Esophagus squamous epithelium (tissue), 4 donors: ENCODE data around the gene RGR.

Source experiments
- CTCF ChIP-seq, 6 experiments: fragments of 450-650 bp in 4 of 6; fragments of 200-600 bp in 2 of 6; sonication (generic) in 2 of 6; IDR thresholded peaks; one replicate each; pipeline ENCODE4 v1.5.1; 2016 to 2019; ENCODE audit warnings: antibody characterized with exemption in 6 of 6, mild to moderate bottlenecking in 4 of 6, moderate library complexity in 4 of 6
- POLR2A ChIP-seq, 4 donors: fragments of 450-650 bp; IDR thresholded peaks; one replicate each; pipeline ENCODE4 v1.6.1; 2017; ENCODE audit warnings: antibody characterized with exemption in 4 of 4, mild to moderate bottlenecking in 4 of 4, moderate library complexity in 3 of 4

- TF ChIP-seq CTCF (IDR thresholded peaks at IDR 0.05) = no peak
- TF ChIP-seq POLR2A (IDR thresholded peaks at IDR 0.05) = no peak
Observed at GRCh38 chr10:84235096-84235495, 9.8 kb upstream of the RGR start.
